Memory B cell (primary cell): Measurements from ENCODE around the gene DCAF5.

ENCODE experiments used
- ATAC-seq: fragments of 150-1000 bp; cut with Tn5 transposase; 2 replicates; pipeline ENCODE4 v1.10.0; 2021; ENCODE audit warnings: low read depth, mild to moderate bottlenecking, moderate library complexity
- DNase-seq, 2 donors: peaks; one replicate each; pipeline ENCODE4 v3.0.0; 2022; ENCODE audit warnings: low spot score in 2 of 2
- H3K27ac Mint-ChIP-seq: one replicate; pipeline ENCODE4 v1.8.0; 2022; ENCODE audit warnings: mild to moderate bottlenecking, moderate library complexity, mixed read lengths
- H3K27me3 Mint-ChIP-seq: one replicate; pipeline ENCODE4 v1.8.0; 2022; ENCODE audit warnings: mixed read lengths
- H3K36me3 Mint-ChIP-seq: one replicate; pipeline ENCODE4 v1.8.0; 2022; ENCODE audit warnings: mild to moderate bottlenecking, mixed read lengths
- H3K4me1 Mint-ChIP-seq: one replicate; pipeline ENCODE4 v1.8.0; 2022; ENCODE audit warnings: mixed read lengths
- H3K4me3 Mint-ChIP-seq: one replicate; pipeline ENCODE4 v1.8.0; 2022; ENCODE audit warnings: mild to moderate bottlenecking, moderate library complexity, mixed read lengths
- H3K9me3 Mint-ChIP-seq: one replicate; pipeline ENCODE4 v1.8.0; 2022; ENCODE audit warnings: mixed read lengths

The DCAF5 gene

DNA sequence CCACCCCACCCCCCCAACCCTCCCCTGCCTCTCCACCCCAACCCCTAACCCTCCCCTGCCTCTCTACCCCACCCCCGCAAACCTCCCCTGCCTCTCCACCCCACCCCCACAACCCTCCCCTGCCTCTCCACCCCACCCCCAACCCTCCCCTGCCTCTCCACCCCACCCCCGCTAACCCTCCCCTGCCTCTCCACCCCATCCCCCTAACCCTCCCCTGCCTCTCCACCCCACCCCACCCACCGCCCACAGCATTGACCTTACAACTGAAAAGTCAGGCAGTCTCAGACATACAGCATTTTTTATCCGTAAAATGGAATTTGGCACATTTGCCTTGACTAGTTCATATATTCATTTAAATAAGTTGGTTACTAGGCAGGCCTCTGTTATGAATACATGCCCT lies 135.2 kb downstream of the DCAF5 start:
- Mint-ChIP-seq H3K27me3 (peaks cover 3% of the 10 kb centered on the region), H3K9me3 (no peaks in the 10 kb centered on the region), H3K27ac (no peak overlapping the region)

DNA sequence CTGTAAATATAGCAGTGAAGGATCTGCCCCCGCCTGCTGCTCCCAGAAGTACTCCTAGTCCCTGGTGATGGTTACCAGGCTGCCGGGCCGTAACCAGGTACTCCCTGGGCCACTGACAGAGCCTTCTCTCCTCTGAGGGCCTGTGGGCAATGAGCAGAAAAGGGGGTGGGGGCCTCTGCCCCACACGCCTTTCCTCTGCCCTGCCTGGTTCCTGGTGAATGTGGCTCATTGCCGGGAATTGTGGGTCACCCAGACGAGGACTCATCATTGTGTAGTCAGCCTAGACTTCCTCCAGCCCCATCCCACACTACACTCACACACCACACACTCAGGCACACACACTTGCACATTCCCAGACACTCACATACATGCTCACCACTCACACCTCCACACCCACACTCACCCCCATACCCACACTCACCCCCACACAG lies 138.1 kb downstream of the DCAF5 start:
- no peaks in the 10 kb centered on the region for H3K9me3 Mint-ChIP-seq
- ATAC-seq (no peak), DNase-seq (no peak)
- no peak overlapping the region for H3K27ac Mint-ChIP-seq
- peaks cover 4% of the 10 kb centered on the region for H3K4me1 Mint-ChIP-seq
- H3K27me3 Mint-ChIP-seq: no peaks in the 10 kb centered on the region
- H3K36me3 Mint-ChIP-seq: no peaks in the 10 kb centered on the region
- H3K4me3 Mint-ChIP-seq: no peak overlapping the region

More for the DNA sequence above, 135.2 kb downstream of the DCAF5 start:
- ATAC-seq (no peak), DNase-seq (no peak)
- Mint-ChIP-seq H3K36me3 (no peaks in the 10 kb centered on the region), H3K4me3 (no peak overlapping the region), H3K4me1 (peaks cover 2% of the 10 kb centered on the region)

DNA sequence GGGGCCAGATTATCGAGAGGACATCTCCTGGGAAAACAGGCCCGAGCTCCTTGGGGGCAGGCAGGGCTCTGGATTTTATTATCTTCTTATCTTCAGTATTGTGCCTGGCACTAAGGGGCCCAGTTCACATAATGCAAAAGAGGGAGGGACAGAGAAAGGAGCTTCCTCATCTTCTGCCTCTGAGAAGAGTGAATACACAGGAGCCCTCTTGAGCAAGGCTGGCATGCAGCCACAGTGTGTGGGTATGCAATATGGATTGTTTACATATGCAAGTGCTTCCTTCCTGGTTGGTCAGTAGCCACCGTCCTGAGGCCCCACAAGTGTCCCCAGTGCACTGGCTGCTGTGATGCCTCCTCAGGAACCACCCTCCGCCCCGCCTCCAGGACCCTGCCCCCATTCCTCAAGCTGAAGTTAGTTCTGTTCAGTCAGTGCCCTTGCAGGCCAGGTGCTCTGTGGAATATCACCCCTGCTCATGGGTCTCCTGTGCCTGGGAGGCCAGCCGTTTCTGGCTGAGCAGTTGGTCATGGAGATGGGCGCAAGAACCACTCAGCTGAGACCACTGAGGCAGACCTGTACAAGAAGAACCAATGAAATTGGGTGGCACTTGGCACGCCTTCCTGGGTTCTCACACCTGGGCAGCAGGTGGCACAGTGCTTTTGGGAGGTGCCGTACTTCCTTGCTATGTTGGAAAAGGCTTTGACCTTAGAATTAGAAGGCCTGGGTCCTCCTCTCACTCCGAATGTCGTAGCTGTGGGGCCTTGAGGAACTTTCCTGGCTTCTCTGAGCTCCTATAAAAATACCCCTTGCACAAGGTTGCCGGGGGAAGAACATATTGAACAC lies 138.8 kb downstream of the DCAF5 start:
- Mint-ChIP-seq H3K27ac (no peak overlapping the region), H3K4me3 (no peak overlapping the region), H3K27me3 (no peaks in the 10 kb centered on the region), H3K36me3 (no peaks in the 10 kb centered on the region), H3K9me3 (no peaks in the 10 kb centered on the region), H3K4me1 (peaks cover 4% of the 10 kb centered on the region)
- no peak for DNase-seq
- no peak for ATAC-seq

DNA sequence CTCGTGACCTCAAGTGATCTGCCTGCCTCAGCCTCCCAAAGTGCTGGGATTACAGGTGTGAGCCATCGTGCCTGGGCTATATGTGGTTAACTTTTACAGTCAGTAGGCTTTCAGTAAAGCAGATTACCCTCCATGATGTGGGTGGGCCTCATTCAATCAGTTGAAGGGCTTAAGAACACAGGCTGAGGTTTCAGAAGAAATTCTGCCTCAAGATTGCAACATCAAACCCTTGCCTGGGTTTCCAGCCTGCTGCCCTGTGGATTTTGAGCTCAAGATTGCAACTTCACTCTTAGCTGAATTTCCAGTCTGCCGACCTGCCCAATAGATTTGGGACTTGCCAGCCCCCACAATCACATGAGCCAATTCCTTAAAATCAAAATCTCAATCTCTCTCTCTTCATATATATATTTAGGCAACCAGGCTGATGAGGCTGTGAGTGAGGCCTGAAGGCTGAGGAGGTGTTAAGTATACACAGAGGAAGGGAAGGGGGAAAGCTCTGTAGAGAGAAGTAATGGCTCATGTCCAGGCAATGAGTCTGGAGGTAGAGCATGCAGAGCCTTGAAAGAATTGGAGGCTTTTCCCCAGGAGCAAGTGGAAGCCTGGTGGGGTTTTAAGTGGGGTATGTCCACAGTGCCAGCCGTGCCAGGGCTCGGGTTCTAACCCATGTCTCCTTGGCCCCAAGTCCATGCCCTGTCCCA lies 140.5 kb downstream of the DCAF5 start:
- DNase-seq (no peak), ATAC-seq (no peak)
- Mint-ChIP-seq H3K27ac (no peak overlapping the region), H3K9me3 (no peaks in the 10 kb centered on the region), H3K36me3 (no peaks in the 10 kb centered on the region), H3K4me3 (no peak overlapping the region), H3K27me3 (no peaks in the 10 kb centered on the region), H3K4me1 (peaks cover 4% of the 10 kb centered on the region)

DNA sequence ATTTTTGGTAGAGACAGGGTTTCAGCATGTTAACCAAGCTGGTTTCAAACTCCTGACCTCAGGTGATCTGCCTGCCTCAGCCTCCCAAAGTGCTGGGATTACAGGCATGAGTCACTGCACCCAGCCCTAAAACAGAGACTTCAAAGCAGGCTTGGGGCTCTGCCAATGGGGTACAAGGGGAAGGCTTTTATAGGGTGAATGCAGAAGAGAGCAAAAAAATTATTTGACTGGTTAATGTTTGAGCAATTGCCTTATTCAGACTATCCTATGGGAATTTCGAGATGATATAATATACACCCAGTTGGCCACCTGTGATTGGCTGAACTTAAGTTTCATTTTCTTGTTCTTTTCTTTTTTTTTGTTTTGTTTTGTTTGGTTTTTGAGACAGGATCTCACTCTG lies 142.3 kb downstream of the DCAF5 start:
- H3K27ac Mint-ChIP-seq: no peak overlapping the region
- H3K27me3 Mint-ChIP-seq: peaks cover 2% of the 10 kb centered on the region
- peaks cover 4% of the 10 kb centered on the region for H3K4me1 Mint-ChIP-seq
- ATAC-seq (no peak), DNase-seq (no peak)
- no peak overlapping the region for H3K4me3 Mint-ChIP-seq
- no peaks in the 10 kb centered on the region for H3K36me3 Mint-ChIP-seq
- H3K9me3 Mint-ChIP-seq: no peaks in the 10 kb centered on the region

DNA sequence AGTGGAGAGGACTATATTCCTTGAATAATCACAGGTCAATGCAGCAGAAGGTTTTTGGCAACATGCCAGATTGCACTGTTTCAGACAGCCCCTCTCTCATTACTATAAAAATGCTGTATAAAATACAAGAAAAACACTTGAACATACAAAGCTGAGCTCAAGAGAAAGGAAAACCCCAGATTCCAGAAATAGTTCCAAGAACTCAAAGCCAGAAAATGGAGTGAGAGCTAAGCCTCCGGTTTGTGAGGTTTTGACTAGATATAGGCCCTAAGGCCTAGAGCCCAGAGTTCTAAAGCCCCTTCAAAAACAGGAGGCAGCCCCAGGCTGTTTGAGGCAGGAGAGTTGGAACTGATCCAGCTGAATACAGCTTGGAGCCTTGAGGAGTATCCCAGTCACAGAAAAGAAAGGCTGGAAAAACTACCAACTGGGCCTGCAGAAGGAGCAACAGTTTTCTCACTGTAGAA lies 144.5 kb downstream of the DCAF5 start:
- H3K4me1 Mint-ChIP-seq: peaks cover 2% of the 10 kb centered on the region
- H3K4me3 Mint-ChIP-seq: no peak overlapping the region
- ATAC-seq (no peak), DNase-seq (no peak)
- H3K27me3 Mint-ChIP-seq: peaks cover 9% of the 10 kb centered on the region
- H3K36me3 Mint-ChIP-seq: no peaks in the 10 kb centered on the region
- no peaks in the 10 kb centered on the region for H3K9me3 Mint-ChIP-seq
- H3K27ac Mint-ChIP-seq: no peak overlapping the region

DNA sequence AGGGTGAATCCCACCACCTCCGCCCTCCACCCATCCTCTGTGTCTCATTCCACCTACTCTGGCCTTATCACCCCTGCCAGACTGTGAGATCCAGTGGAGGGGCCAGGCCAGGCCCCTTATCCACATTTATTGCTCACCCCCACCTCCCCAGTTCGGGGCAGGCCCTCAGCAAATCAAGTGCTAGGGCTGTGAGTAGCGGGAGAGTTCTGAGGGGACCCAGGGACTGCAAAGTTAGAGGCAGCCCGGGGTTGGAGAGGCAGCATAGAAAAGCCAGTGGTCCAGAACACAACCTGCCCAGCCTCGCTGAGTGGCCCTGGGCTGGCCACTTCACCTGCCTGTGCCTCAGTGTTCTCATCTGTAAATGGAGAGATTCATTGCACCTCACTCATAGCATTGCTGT lies 146.6 kb downstream of the DCAF5 start:
- Mint-ChIP-seq H3K36me3 (no peaks in the 10 kb centered on the region), H3K4me1 (peaks cover 2% of the 10 kb centered on the region), H3K27me3 (peaks cover 16% of the 10 kb centered on the region), H3K27ac (no peak overlapping the region), H3K9me3 (no peaks in the 10 kb centered on the region), H3K4me3 (no peak overlapping the region)
- no peak for DNase-seq
- ATAC-seq: no peak

DNA sequence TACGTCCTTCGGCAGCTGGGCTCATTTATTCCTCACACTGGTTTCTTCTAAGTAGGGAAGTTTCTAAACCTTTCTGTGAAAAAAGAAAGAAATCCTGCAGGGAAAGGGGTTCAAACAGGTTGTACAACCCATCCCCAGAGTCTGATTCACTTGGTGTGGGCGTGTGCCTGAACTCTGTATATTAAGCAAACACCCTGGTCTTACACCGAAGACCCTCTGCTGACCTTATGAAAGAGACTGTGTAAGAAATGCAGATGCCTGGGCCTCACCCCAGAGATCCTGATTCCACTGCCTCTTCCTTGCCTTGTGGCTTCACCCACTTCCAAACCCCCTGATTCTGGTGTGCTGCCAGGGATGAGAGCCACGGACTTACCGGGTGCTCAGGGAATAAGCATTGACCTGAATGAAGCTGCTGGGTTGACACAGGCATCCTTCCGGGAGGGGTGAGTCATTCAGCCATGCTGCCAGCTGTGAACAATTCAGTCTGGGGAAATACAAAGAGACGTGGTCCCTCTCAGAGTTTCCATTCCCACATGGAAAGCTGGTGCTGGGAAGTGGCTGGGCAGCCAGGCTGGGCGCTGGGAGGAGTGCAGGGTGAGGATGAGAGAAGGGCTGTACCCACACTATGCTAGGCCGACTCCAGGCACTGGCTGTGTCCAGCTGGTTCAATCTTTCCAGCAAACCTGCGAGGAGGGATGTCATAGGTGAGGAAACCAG lies 147.3 kb downstream of the DCAF5 start:
- H3K27ac Mint-ChIP-seq: no peak overlapping the region
- no peak for ATAC-seq
- peaks cover 16% of the 10 kb centered on the region for H3K27me3 Mint-ChIP-seq
- H3K36me3 Mint-ChIP-seq: no peaks in the 10 kb centered on the region
- H3K9me3 Mint-ChIP-seq: no peaks in the 10 kb centered on the region
- H3K4me1 Mint-ChIP-seq: peaks cover 2% of the 10 kb centered on the region
- DNase-seq: no peak
- H3K4me3 Mint-ChIP-seq: no peak overlapping the region

DNA sequence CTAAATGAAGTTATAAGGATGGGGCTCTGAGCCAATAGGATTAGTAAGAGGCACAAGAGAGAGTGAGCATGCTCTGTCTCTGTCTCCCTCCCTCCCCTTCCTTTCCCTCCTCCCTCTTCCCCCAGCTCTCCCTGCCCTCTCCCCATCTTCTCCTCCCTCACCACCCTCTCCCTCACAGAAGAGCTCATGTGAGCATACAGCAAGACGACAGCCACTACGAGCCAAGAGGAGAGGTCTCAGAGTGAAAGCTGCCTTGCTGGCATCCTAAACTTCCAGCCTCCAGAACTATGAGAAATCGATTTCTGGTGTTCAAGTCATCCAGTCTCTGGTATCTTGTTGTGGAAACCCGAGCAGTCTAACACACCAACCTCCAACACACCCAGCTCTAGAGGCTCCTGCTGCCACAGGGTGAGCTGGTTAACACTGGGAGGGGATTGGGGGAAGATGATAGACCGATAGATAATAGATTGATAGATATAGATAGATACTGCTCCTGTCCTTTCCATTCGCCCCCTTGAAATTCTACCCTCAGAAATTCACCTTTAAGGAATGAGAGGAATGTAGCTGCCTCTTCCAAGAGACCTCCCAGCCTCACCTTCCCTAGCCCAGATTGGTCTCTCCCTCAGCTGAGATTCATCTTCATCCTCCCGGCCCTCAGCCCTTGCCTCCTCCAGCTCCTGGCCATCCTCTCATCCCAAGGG lies 148.0 kb downstream of the DCAF5 start:
- H3K27ac Mint-ChIP-seq: no peak overlapping the region
- DNase-seq (no peak), ATAC-seq (no peak)
- no peaks in the 10 kb centered on the region for H3K36me3 Mint-ChIP-seq
- no peak overlapping the region for H3K4me3 Mint-ChIP-seq
- peaks cover 16% of the 10 kb centered on the region for H3K27me3 Mint-ChIP-seq
- no peaks in the 10 kb centered on the region for H3K9me3 Mint-ChIP-seq
- H3K4me1 Mint-ChIP-seq: peaks cover under 1% of the 10 kb centered on the region

DNA sequence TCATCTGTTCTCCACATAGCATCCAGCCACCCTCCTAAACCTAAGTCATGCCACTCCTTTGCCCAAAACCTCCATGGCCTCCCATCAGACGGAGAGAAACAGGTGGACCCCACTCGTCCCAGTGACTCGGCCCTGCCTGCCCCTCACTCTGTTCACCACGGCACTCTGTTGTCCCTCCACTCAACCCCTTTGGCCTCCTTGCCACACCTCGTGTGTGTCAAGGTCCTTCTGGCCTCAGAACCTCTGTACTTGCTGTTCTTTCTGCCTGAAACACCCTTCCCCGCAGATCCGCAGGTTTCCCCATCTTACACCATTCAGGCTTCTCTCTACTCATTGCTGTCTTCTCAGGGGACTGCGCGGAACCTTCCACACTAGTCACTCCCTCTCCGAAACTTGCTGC lies 149.3 kb downstream of the DCAF5 start:
- no peaks in the 10 kb centered on the region for H3K36me3 Mint-ChIP-seq
- H3K9me3 Mint-ChIP-seq: no peaks in the 10 kb centered on the region
- H3K4me3 Mint-ChIP-seq: no peak overlapping the region
- H3K4me1 Mint-ChIP-seq: no peaks in the 10 kb centered on the region
- H3K27me3 Mint-ChIP-seq: peaks cover 16% of the 10 kb centered on the region
- no peak overlapping the region for H3K27ac Mint-ChIP-seq
- ATAC-seq: no peak
- no peak for DNase-seq

DNA sequence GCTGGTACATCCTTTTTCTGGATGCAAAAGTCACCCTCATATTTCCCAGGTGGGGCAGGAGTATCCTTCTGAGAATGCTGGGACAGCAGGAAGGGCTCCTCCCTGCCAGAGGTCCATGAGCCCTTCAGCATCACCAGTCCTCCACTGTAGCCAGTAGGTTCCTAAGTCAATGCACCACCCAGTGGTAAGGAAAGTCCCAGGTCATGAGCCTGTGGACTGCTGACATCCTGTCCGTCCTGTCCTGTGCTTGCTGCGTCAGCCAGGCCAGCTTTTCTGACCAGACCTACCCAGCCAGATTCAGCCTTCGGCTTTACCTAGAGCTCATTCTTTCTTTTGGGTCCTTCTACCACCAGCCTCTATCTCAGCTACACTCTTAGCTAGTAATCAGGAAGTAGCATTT lies 150.8 kb downstream of the DCAF5 start:
- H3K36me3 Mint-ChIP-seq: no peaks in the 10 kb centered on the region
- H3K27ac Mint-ChIP-seq: no peak overlapping the region
- DNase-seq (no peak), ATAC-seq (no peak)
- no peaks in the 10 kb centered on the region for H3K9me3 Mint-ChIP-seq
- H3K4me1 Mint-ChIP-seq: no peaks in the 10 kb centered on the region
- H3K27me3 Mint-ChIP-seq: peaks cover 19% of the 10 kb centered on the region
- no peak overlapping the region for H3K4me3 Mint-ChIP-seq

DNA sequence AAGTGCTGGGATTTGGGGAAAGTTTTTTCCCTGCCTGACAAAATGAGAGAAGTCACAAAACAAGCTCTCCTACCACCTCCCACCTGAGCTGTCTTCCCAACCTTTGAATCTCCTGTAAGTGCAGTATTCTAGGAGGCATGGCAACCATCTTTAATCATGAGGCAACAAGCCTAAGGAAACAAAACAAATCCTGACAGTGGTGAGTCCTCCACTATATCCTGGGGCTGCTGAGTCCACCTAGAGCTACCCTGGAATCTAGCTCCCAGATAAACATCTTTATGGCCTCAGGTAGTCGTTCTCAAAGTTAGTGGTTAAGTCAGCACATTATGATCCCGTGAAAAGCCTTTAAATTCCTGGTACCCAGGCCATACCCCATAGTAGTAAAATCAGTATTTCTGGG lies 151.5 kb downstream of the DCAF5 start:
- Mint-ChIP-seq H3K4me3 (no peak overlapping the region), H3K4me1 (no peaks in the 10 kb centered on the region), H3K36me3 (no peaks in the 10 kb centered on the region), H3K9me3 (no peaks in the 10 kb centered on the region), H3K27me3 (peaks cover 19% of the 10 kb centered on the region), H3K27ac (no peak overlapping the region)
- ATAC-seq (no peak), DNase-seq (no peak)
